Large intestine (tissue), 12 donors: Measurements from ENCODE around the gene MKKS. TPM values are rescaled to one million over a fixed set of nuclear protein-coding genes. Genes with fewer than 3 reads are reported as not detected.

Experiments
- DNase-seq, 2 donors: peaks; one replicate each; pipeline versions ENCODE4 v3.0.0 to v3.0.0-alpha.2; 2013
- H3K27ac ChIP-seq: one replicate; pipeline ENCODE4 v1.5.1; 2013; ENCODE audit warnings: low read length
- H3K27me3 ChIP-seq: 2 replicates; pipeline ENCODE4 v1.6.1; 2013; ENCODE audit warnings: low read length; ENCODE audit not compliant: control insufficient read depth, insufficient read depth
- H3K36me3 ChIP-seq: 2 replicates; pipeline ENCODE4 v1.6.1; 2013; ENCODE audit warnings: low read length; ENCODE audit not compliant: control insufficient read depth, insufficient read depth
- H3K4me1 ChIP-seq: one replicate; pipeline ENCODE4 v1.6.1; 2013; ENCODE audit warnings: low read length; ENCODE audit not compliant: control insufficient read depth, insufficient read depth
- H3K4me3 ChIP-seq: one replicate; pipeline ENCODE4 v1.5.1; 2013; ENCODE audit warnings: low read length
- H3K9me3 ChIP-seq: one replicate; pipeline ENCODE4 v1.6.1; 2013; ENCODE audit warnings: mild to moderate bottlenecking, low read depth, low read length, moderate library complexity; ENCODE audit not compliant: control insufficient read depth
- WGBS: methylation state at CpG from one replicate; pipeline ENCODE4 v1.1.5; 2013; ENCODE audit warnings: low lambda C conversion rate; ENCODE audit not compliant: insufficient coverage; 5-methylcytosine and 5-hydroxymethylcytosine counted together
- long read RNA-seq, 11 donors: transcript quantifications; one replicate each; lab custom pipeline, GENCODE V29; 2026
- polyA plus RNA-seq: library from polyadenylated mRNA; unstranded; fragments of 120-200 nt; gene quantifications from one replicate; pipeline ENCODE4 v1.2.1, GENCODE V29; 2013

MKKS gene
- polyA plus RNA-seq, result 24.1 TPM
- long read RNA-seq, donor 1, full-length matches to known transcripts, result 6 of 20 reads
- long read RNA-seq, donor 1, partial matches to known transcripts, result 14 of 20 reads
- long read RNA-seq, donor 1, other reads (novel, unspliced or antisense), result 0 of 20 reads
- long read RNA-seq, donor 2, full-length matches to known transcripts, result 6 of 62 reads
- long read RNA-seq, donor 2, partial matches to known transcripts, result 56 of 62 reads
- long read RNA-seq, donor 2, other reads (novel, unspliced or antisense), result 0 of 62 reads
- long read RNA-seq, donor 3, full-length matches to known transcripts, result 6 of 92 reads
- long read RNA-seq, donor 3, partial matches to known transcripts, result 86 of 92 reads
- long read RNA-seq, donor 3, other reads (novel, unspliced or antisense), result 0 of 92 reads
- long read RNA-seq, donor 4, full-length matches to known transcripts, result 1 of 11 reads
- long read RNA-seq, donor 4, partial matches to known transcripts, result 10 of 11 reads
- long read RNA-seq, donor 4, other reads (novel, unspliced or antisense), result 0 of 11 reads
- long read RNA-seq, donor 5, full-length matches to known transcripts, result 4 of 19 reads
- long read RNA-seq, donor 5, partial matches to known transcripts, result 15 of 19 reads
- long read RNA-seq, donor 5, other reads (novel, unspliced or antisense), result 0 of 19 reads
- long read RNA-seq, donor 6, full-length matches to known transcripts, result 6 of 48 reads
- long read RNA-seq, donor 6, partial matches to known transcripts, result 42 of 48 reads
- long read RNA-seq, donor 6, other reads (novel, unspliced or antisense), result 0 of 48 reads
- long read RNA-seq, donor 7, full-length matches to known transcripts, result 3 of 23 reads
- long read RNA-seq, donor 7, partial matches to known transcripts, result 20 of 23 reads
- long read RNA-seq, donor 7, other reads (novel, unspliced or antisense), result 0 of 23 reads
- long read RNA-seq, donor 8, full-length matches to known transcripts, result 6 of 92 reads
- long read RNA-seq, donor 8, partial matches to known transcripts, result 86 of 92 reads
- long read RNA-seq, donor 8, other reads (novel, unspliced or antisense), result 0 of 92 reads
- long read RNA-seq, donor 9, full-length matches to known transcripts, result 13 of 62 reads
- long read RNA-seq, donor 9, partial matches to known transcripts, result 49 of 62 reads
- long read RNA-seq, donor 9, other reads (novel, unspliced or antisense), result 0 of 62 reads
- long read RNA-seq, donor 10, full-length matches to known transcripts, result 8 of 68 reads
- long read RNA-seq, donor 10, partial matches to known transcripts, result 60 of 68 reads
- long read RNA-seq, donor 10, other reads (novel, unspliced or antisense), result 0 of 68 reads
- long read RNA-seq, donor 11, full-length matches to known transcripts, result 4 of 32 reads
- long read RNA-seq, donor 11, partial matches to known transcripts, result 28 of 32 reads
- long read RNA-seq, donor 11, other reads (novel, unspliced or antisense), result 0 of 32 reads

DNA sequence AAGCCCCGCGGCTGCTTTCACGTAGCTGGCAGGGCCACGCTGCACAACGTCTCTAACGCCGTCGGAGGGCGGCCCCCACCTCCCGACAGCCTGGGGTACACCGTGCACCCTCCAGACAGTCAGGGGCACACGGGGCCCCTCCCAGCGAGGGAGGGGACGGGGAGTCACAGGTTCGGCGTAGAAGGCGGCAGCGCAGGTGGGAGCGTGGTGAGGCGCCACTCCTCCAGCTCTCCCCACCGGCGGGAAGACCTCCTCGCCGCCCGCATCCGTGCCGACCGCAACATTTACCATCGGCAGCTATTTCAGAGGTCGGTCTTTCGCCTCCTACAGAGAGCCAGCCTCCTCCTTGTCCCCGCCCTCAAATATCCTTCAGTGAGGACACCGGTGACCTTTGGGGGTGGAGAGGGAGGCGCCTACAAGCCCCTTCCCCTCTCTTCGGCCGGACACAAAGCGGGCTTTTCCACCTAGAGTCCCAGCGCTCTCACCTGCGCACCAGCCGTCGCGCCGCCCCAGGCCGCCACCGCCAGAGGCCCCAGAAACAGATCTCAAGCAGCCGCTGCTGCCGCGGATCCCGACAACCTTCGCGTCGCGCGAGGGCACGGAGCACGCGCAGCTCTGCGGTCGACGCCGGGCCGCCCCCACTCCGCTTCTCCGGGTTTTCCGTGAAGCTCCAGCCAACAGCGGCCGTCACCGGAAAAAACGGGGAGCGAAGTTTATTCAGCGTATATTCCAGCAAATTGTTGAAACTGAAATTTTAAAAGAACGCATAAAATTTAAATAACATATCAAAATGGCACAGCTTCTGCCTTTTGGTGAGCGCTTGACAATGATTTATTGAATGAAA, at the start of gene MKKS:
Gene MKKS (minus strand): TSS at position 600 of the 844 bp plus-strand sequence. CDS start 20,708 bp downstream, outside the sequence.
- no peaks in the 10 kb centered on the region for H3K27me3 ChIP-seq
- peak within 1 kb of the TSS; percentile 81 for H3K4me3 ChIP-seq
- H3K9me3 ChIP-seq, result no peaks in the 10 kb centered on the region
- peak; percentile 89 to 97 for DNase-seq
- H3K36me3 ChIP-seq, result no peaks in the 10 kb centered on the region
- H3K27ac ChIP-seq, result peak within 1 kb of the TSS; percentile 77
- 0% methylated on average over 6 of the region's 73 CpGs for WGBS
- H3K4me1 ChIP-seq, result peaks cover 4% of the 10 kb centered on the region

DNA sequence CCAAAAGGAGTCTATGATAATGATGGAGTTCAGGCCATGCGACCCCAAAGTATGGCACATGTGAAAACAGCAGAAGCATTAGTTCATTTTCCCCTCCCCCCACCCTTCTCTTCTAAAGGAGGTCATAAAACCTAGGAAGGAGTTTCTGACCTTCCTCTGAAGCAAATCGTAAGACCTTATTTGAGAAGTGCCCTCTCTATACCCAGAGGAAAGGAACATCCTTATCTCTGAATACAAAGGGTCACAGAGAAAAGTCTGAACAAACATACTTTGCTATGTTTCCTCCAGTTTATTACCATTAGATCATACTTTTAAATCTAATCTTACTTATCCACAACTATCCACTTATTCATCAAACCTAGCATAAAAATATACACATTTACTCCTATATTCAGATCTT, 49.7 kb upstream of the MKKS start:
- H3K9me3 ChIP-seq, result no peaks in the 10 kb centered on the region
- WGBS, result no CpG with 5 or more reads among the region's 2 CpGs
- H3K27me3 ChIP-seq, result no peaks in the 10 kb centered on the region
- H3K4me1 ChIP-seq, result no peaks in the 10 kb centered on the region
- no peak overlapping the region for H3K4me3 ChIP-seq
- no peaks in the 10 kb centered on the region for H3K36me3 ChIP-seq
- no peak overlapping the region for H3K27ac ChIP-seq
- DNase-seq, result no peak

DNA sequence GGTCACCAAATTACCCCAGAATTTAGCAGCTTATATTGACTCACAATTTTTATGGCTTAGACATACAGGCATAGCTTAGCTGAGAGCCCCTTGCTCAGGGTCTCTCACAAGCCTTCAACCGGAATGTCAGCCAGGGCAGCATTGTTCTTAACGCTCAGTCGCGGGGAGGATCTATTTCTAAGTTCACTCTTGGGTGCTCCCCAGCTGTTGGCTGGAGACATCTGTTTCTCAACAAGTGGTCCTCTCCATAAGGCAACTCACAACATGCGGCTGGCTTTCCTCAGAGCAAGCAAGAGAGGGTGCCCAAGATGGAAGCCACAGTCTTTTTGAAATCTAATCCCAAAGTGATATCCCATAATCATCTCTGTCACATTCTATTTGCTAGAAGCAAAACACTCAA, 47.7 kb upstream of the MKKS start:
- Histone ChIP-seq H3K36me3 (no peaks in the 10 kb centered on the region), H3K27ac (no peak overlapping the region), H3K27me3 (no peaks in the 10 kb centered on the region), H3K4me3 (no peak overlapping the region), H3K4me1 (no peaks in the 10 kb centered on the region), H3K9me3 (no peaks in the 10 kb centered on the region)
- no peak for DNase-seq
- WGBS, result no CpG with 5 or more reads among the region's 5 CpGs

DNA sequence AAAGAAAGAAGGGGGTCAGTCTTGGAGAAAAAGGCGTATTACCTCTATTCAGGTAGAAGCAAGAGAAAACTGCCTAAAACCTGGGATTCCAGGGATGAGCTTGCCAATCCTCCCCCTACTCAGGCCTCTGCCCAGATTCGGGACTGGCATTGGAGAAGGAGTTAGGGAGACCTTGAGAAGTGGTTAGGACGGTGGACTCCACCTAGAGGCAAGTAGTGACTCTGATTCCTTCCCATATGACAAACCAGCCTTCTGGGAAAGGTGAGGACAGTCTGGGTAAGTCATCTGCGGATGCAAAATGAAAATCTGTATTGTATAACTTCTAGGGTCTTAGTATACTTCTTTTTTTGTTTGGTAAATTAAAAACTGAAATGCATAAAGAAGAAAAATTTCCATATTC, 44.9 kb upstream of the MKKS start:
- no peak overlapping the region for H3K27ac ChIP-seq
- no peaks in the 10 kb centered on the region for H3K4me1 ChIP-seq
- no peaks in the 10 kb centered on the region for H3K27me3 ChIP-seq
- no peaks in the 10 kb centered on the region for H3K9me3 ChIP-seq
- no peaks in the 10 kb centered on the region for H3K36me3 ChIP-seq
- H3K4me3 ChIP-seq, result no peak overlapping the region
- WGBS, result no CpG with 5 or more reads among the region's 4 CpGs
- DNase-seq, result no peak

DNA sequence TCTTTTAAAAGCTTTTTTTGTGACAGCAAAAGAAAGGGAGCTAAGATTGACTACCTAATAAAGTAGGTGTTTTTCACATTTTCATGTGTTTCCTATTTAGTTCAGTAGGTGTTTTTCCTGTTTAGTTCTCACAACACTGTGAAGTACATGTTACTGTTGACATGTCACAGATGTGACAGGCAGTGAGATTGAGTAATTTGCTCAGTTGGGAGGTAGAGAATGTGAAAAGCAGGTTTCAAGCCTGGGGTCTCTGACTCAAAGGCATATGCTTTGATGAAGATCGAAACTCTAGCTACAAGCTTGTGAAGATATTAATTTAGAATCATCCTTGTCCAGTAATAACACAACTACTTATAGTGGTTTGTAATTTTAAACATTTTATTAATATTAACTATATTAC, 44.2 kb upstream of the MKKS start:
- Histone ChIP-seq H3K4me1 (no peaks in the 10 kb centered on the region), H3K27me3 (no peaks in the 10 kb centered on the region), H3K36me3 (no peaks in the 10 kb centered on the region), H3K9me3 (no peaks in the 10 kb centered on the region), H3K4me3 (no peak overlapping the region), H3K27ac (no peak overlapping the region)
- no CpG with 5 or more reads among the region's 1 CpG for WGBS
- DNase-seq, result no peak

DNA sequence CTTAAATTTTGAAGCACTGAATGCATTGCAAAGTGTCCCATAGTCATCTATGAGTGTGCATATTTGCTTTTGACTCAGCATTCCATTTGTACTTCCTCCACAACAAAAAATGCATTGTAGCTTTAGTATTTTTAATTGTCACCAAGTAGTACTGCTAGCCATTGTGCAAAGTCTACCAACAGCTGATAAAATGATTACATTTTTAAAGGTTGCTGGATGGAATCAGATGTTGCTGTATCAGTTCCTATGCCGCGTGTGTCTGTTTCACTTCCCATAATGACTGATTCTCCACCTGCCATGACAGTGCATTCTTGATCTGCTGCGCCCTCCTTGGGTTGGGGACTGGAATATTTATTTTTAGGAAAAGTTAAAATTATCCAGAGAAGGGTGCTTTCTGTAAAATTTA, 42.3 kb upstream of the MKKS start:
- DNase-seq, result no peak
- H3K36me3 ChIP-seq, result no peaks in the 10 kb centered on the region
- H3K4me3 ChIP-seq, result no peak overlapping the region
- WGBS, result 79% methylated on average over 2 of the region's 3 CpGs
- no peak overlapping the region for H3K27ac ChIP-seq
- H3K27me3 ChIP-seq, result no peaks in the 10 kb centered on the region
- H3K9me3 ChIP-seq, result no peaks in the 10 kb centered on the region
- H3K4me1 ChIP-seq, result no peaks in the 10 kb centered on the region

DNA sequence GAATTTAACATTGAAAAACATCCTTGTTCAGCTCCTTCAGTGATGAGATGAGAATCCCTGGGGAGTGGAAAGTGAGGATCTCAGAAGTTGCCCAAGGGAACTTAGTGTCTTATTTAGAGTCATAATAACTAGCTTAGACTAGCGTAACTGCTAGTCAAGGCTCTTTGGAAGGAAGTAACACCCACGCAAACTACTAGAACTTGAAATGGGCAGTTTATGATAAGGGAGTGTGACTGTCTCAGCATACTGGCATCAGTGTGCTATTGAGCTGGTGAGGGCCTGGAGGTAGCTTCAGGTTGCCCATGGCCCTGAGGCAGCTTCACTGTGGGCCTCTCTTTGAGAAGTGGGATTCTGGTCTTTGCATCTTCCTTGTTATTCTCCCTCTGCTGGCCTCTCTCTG, 41.2 kb upstream of the MKKS start:
- Histone ChIP-seq H3K4me3 (no peak overlapping the region), H3K36me3 (no peaks in the 10 kb centered on the region), H3K4me1 (no peaks in the 10 kb centered on the region), H3K9me3 (no peaks in the 10 kb centered on the region), H3K27ac (no peak overlapping the region), H3K27me3 (no peaks in the 10 kb centered on the region)
- no peak for DNase-seq
- WGBS, result no CpG with 5 or more reads among the region's 2 CpGs

DNA sequence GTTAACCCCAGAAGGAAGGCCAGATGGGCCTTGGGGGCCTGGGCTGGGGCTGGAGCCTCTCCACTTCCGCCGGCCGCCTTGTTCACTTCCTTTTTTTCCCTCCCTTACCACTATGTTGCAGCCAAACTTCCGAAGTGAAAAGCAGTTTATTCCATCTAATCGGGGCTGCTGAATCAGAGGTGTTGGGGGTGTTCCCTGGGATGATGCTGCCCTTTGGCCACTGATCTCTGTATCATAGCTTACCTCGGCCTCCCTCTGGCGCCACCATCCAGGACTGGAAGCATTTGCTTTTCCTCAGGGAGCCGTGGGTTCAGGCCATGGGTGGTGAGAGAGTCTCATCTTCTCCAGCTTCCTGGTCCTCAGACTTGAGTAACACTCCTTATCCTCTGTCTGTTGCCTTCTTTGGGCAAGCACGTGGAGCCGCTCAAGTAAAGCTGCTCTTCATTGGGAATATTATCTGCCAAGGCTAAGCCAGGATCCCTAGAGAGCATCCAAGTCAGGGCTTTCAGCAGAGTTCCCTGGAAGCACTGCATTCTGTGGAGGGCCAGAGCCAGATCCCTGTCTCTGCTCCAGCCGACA, 40.7 kb upstream of the MKKS start:
- no peaks in the 10 kb centered on the region for H3K36me3 ChIP-seq
- no peak overlapping the region for H3K27ac ChIP-seq
- WGBS, result no CpG with 5 or more reads among the region's 11 CpGs
- H3K9me3 ChIP-seq, result no peaks in the 10 kb centered on the region
- H3K27me3 ChIP-seq, result no peaks in the 10 kb centered on the region
- H3K4me1 ChIP-seq, result no peaks in the 10 kb centered on the region
- DNase-seq, result no peak
- H3K4me3 ChIP-seq, result no peak overlapping the region

DNA sequence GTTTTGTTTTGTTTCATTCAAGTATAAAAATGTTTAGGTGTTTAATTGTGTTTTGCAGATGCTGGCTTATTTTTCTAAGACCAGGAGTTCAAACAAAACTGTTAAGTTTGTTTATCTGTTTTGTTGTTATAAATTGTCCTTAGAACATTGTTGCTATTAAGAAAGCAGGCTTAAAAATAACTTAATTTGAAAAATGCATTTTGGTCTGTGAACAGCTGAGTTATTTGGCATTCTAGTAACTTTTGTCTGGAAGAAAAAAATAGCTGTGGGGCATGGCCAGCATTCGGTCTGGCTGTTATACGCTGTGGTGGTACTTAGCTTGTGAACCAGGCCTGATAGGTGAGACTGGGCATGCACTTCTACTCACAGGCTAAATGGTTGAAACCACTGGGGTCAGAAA, 38.8 kb upstream of the MKKS start:
- Histone ChIP-seq H3K27ac (no peak overlapping the region), H3K36me3 (no peaks in the 10 kb centered on the region)
- no CpG with 5 or more reads among the region's 2 CpGs for WGBS

More for the DNA sequence above, 38.8 kb upstream of the MKKS start:
- H3K4me1 ChIP-seq, result no peaks in the 10 kb centered on the region
- H3K4me3 ChIP-seq, result no peak overlapping the region
- no peaks in the 10 kb centered on the region for H3K9me3 ChIP-seq
- H3K27me3 ChIP-seq, result no peaks in the 10 kb centered on the region
- no peak for DNase-seq
